Measurements from ENCODE around the gene ZNF365. TPM values are rescaled to one million over a fixed set of nuclear protein-coding genes. Genes with fewer than 3 reads are reported as not detected.
"Not testable (repeated sequence)": the region's sequence is repeated elsewhere in the genome, so short reads cannot be mapped to it uniquely, and the experiment has no call there.

The ZNF365 gene
- polyA plus RNA-seq, 3 donors: 0.03 to 0.11 (median 0.08) TPM

GRCh38 chr10:62376071-62377025, 2.2 kb downstream of the ZNF365 start:
- WGBS, 3 donors: 77 to 87% (median 86%) methylated on average over 21 of the region's 21 CpGs
- H3K27ac ChIP-seq (ENCODE audit: low read depth, low read length): no peak overlapping the region

- 62 to 76% (median 63%) methylated on average over 3 of the region's 3 CpGs for WGBS, 3 donors
- no peak overlapping the region for H3K27ac ChIP-seq (ENCODE audit: low read depth, low read length)
Observed at GRCh38 chr10:62377026-62377415, 2.9 kb downstream of the ZNF365 start.

GRCh38 chr10:62377966-62378365, 3.8 kb downstream of the ZNF365 start:
- 76 to 88% (median 80%) methylated on average over 6 of the region's 6 CpGs for WGBS, 3 donors

DNA sequence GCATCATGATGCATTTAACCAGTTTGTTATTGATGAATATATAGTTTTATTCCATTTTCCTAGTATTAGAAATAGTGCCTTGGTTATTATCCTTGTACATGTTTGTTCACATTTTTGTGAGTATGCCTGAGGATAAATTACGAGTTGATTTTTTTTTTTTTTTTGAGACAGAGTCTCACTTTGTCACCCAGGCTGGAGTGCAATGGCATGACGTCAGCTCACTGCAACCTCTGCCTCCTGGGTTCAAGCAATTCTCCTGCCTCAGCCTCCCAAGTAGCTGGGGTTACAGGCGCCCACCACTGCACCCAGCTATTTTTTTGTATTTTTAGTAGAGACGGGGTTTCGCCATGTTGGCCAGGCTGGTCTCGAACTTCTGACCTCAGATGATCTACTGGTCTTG, 4.7 kb downstream of the ZNF365 start:
- H3K27ac ChIP-seq (ENCODE audit: low read depth, low read length): not testable (repeated sequence)
- 87 to 99% (median 93%) methylated on average over 6 of the region's 6 CpGs for WGBS, 3 donors

More at GRCh38 chr10:62377966-62378365, 3.8 kb downstream of the ZNF365 start:
- H3K27ac ChIP-seq (ENCODE audit: low read depth, low read length): no peak overlapping the region

- 68 to 84% (median 78%) methylated on average over 4 of the region's 4 CpGs for WGBS, 3 donors
- H3K27ac ChIP-seq (ENCODE audit: low read depth, low read length): no peak overlapping the region
Observed at GRCh38 chr10:62379394-62379793, 5.2 kb downstream of the ZNF365 start.

GRCh38 chr10:62380016-62380415, 5.8 kb downstream of the ZNF365 start:
- WGBS, 3 donors: 31 to 64% (median 47%) methylated on average over 1 of the region's 1 CpG

DNA sequence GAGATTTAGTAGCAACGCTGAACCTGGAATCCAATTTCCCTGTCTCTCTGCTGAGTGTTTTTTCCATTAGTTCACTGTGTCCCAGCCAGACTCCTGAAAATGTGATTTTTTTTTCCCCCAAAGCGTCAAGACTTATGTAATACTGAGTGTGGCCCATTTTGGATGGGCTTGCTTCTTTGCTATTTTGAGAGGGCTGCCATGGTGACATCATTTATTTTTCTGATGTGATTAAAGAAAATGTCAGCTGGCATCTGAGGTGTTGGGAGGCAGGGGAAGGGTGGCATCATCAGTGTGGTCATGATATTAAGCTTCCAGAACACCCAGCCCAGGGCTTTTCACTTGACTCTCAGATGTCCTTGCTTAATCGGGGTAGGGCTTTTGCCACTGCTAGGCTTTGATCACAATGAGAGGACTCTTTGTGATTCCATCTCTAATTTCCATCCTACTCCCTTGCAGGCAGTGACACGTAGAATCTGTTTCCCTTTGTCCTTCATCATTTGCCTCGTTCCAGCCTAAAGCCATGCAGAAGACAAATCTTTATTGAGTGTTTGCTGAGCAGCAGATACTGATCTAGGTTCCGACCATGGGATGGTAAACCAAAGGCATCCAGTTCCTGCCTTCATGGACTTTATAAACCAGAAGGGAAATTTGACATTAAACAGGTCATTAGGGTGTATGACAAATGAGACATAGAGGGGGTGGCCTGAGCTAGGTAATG, 7.4 kb downstream of the ZNF365 start:
- H3K27ac ChIP-seq (ENCODE audit: low read depth, low read length): no peak overlapping the region
- WGBS, 3 donors: 70 to 87% (median 85%) methylated on average over 6 of the region's 6 CpGs

More at GRCh38 chr10:62380016-62380415, 5.8 kb downstream of the ZNF365 start:
- H3K27ac ChIP-seq (ENCODE audit: low read depth, low read length): no peak overlapping the region

DNA sequence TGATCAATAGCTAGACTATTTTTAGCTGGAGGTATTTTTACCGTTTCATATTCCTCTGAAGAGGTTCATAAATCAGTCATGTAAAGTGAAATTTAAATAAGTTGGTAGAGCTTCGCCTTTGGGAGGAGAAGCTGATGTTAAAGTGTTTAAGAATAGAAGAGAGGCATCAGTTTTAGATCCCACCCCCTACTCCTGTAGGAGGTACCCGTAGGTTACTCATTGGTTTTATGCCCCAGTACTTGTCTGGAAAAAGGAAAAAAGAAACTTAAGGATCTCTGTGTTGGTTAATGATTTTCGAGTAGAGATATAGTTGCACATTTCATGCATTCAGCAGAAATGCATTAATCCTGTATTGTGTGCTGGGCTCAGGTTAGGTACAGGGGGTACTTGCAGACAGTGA, 8.7 kb downstream of the ZNF365 start:
- no peak overlapping the region for H3K27ac ChIP-seq (ENCODE audit: low read depth, low read length)
- WGBS, 3 donors: 70 to 82% (median 80%) methylated on average over 4 of the region's 4 CpGs

GRCh38 chr10:62384057-62384446, 9.9 kb downstream of the ZNF365 start:
- WGBS, 3 donors: 79 to 84% (median 82%) methylated on average over 5 of the region's 5 CpGs
- no peak overlapping the region for H3K27ac ChIP-seq (ENCODE audit: low read depth, low read length)

GRCh38 chr10:62384447-62385081, 10.4 kb downstream of the ZNF365 start:
- H3K27ac ChIP-seq (ENCODE audit: low read depth, low read length): no peak overlapping the region

GRCh38 chr10:62386356-62387320, 12.5 kb downstream of the ZNF365 start:
- no peak overlapping the region for H3K27ac ChIP-seq (ENCODE audit: low read depth, low read length)
- 72 to 84% (median 84%) methylated on average over 4 of the region's 4 CpGs for WGBS, 3 donors

More at GRCh38 chr10:62384447-62385081, 10.4 kb downstream of the ZNF365 start:
- 67 to 81% (median 75%) methylated on average over 4 of the region's 4 CpGs for WGBS, 3 donors

DNA sequence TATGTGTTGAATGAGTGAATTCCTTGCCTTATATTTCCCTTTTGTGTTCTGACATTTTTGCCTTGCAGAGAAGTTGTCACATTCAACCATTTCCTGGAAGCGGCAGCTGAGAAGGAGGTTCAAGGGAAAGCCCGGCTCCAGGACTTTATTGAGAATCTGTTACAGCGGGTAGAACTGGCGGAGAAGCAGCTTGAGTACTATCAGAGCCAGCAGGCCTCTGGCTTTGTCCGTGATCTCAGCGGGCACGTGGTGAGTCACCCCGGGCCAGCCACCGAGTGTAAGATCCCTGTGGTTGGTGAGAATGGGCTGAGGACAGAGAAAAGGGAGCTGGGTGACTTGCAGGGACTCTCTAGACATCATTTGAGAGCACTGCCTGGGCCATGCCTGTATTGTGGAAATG, 14.2 kb downstream of the ZNF365 start:
- H3K27ac ChIP-seq (ENCODE audit: low read depth, low read length): no peak overlapping the region
- WGBS, 3 donors: 87 to 91% (median 91%) methylated on average over 9 of the region's 9 CpGs

DNA sequence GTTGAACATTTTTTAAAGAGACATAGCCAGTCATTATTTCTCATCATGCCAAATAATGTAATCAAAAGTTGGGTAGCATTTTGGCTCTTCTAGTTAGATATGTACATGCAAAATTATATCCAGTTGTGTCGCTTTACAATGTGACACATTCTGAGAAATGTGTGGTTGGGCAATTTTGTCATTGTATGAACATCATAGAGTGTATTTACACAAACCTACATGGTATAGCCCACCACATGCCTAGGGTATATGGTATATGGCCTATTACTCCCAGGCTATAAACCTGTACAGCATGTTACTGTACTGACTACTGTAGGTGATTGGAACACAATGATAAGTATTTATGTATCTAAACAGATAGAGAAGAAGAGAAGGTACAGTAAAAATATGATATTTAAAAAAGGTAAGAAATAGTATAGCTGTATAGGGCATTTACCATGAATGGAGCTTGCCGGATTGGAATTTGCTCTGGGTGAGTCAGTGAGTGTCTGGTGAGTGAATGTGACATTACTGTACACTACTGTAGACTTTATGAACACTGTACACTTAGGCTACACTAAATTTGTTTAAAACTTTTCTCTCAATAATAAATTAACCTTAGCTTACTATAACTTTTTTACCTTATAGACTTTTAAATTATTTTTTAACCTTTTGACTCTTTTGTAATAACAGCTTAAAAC, 16.5 kb downstream of the ZNF365 start:
- WGBS, 3 donors: 81 to 94% (median 89%) methylated on average over 2 of the region's 2 CpGs
- no peak overlapping the region for H3K27ac ChIP-seq (ENCODE audit: low read depth, low read length)

- WGBS, 3 donors: 87 to 94% (median 91%) methylated on average over 4 of the region's 4 CpGs
- H3K27ac ChIP-seq (ENCODE audit: low read depth, low read length): no peak overlapping the region
Observed at GRCh38 chr10:62393237-62393636, 19.1 kb downstream of the ZNF365 start.

DNA sequence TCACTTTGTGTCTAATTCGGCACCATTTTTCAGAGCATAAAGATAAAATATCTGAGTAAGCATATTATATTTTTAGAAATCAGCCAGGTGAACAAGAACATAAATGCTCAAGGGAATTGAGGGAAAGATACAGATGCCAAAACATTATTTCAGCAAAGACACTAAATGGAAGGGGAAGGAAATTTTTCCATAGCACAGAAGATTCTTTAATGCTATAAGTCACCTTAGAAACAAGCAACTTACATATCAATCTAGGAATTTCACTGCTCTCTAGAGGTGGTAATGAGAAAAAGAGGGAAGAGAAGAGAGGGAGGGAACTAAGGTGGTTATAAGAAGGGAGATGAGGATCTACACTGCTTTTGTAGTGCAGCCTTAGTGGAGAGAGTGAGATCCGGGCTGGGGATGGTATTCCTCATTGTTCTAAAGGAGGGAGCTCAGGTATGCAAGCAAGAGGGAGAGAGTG, 20.4 kb downstream of the ZNF365 start:
- WGBS, 3 donors: 51 to 64% (median 54%) methylated on average over 2 of the region's 2 CpGs
- H3K27ac ChIP-seq (ENCODE audit: low read depth, low read length): no peak overlapping the region

GRCh38 chr10:62395892-62396291, 21.7 kb downstream of the ZNF365 start:
- no peak overlapping the region for H3K27ac ChIP-seq (ENCODE audit: low read depth, low read length)
- 39 to 72% (median 65%) methylated on average over 1 of the region's 1 CpG for WGBS, 3 donors

GRCh38 chr10:62396864-62397263, 22.7 kb downstream of the ZNF365 start:
- 77 to 85% (median 80%) methylated on average over 3 of the region's 3 CpGs for WGBS, 3 donors

More at GRCh38 chr10:62396864-62397263, 22.7 kb downstream of the ZNF365 start:
- H3K27ac ChIP-seq (ENCODE audit: low read depth, low read length): no peak overlapping the region

Measured in adipose tissue (tissue), 3 donors.